Measurements from ENCODE around the gene CCDC136. TPM values are rescaled to one million over a fixed set of nuclear protein-coding genes. Genes with fewer than 3 reads are reported as not detected.

Gene CCDC136
- total RNA-seq, 1 experiment from 2014 or later: 31.1 TPM

GRCh38 chr7:128831178-128831993, 39.6 kb downstream of the CCDC136 start:
- H3K4me1 ChIP-seq (ENCODE audit: insufficient read depth, low read length): peaks cover 5% of the 10 kb centered on the region; the same call in 1 of the 2 replicates

More at GRCh38 chr7:128831178-128831993, 39.6 kb downstream of the CCDC136 start:
- Histone ChIP-seq H3K18ac (ENCODE audit: insufficient read length, low read depth, low read length) (no peak overlapping the region), H3K56ac (ENCODE audit: insufficient read length, low read depth, low read length) (no peak overlapping the region), H3K4ac (ENCODE audit: low read depth, low read length) (no peak overlapping the region), H2BK12ac (ENCODE audit: insufficient read length, low read depth, low read length) (no peak overlapping the region), H3K23me2 (ENCODE audit: insufficient read length, low read depth, low read length, poor library complexity, severe bottlenecking) (peaks cover 22% of the 10 kb centered on the region), H2AK5ac (ENCODE audit: insufficient read length, low read length) (no peak overlapping the region), H3K9me3 (ENCODE audit: control insufficient read depth, low read depth, low read length) (no peaks in the 10 kb centered on the region), H3K9ac (ENCODE audit: extremely low read depth, insufficient read length, low read length) (no peak overlapping the region), H3K27me3 (ENCODE audit: insufficient read depth, low read length) (peaks cover 12% of the 10 kb centered on the region; the same call in 1 of the 2 replicates), H4K91ac (ENCODE audit: insufficient read length, low read depth, low read length) (no peak overlapping the region), H3K14ac (ENCODE audit: insufficient read depth, low read length) (no peak overlapping the region; the same call in 1 of the 2 replicates), H3K79me1 (ENCODE audit: insufficient read depth, low read depth, low read length, poor library complexity, severe bottlenecking) (no peaks in the 10 kb centered on the region), H4K20me1 (ENCODE audit: control insufficient read depth, insufficient read depth, insufficient read length) (no peaks in the 10 kb centered on the region), H4K8ac (replicated peaks; ENCODE audit: insufficient read length, low read depth, low read length) (no peak overlapping the region), H2AFZ (ENCODE audit: low read length) (no peak overlapping the region), H2BK120ac (ENCODE audit: low read depth, low read length, poor library complexity, severe bottlenecking) (no peak overlapping the region), H2BK5ac (ENCODE audit: insufficient read length, low read length) (no peak overlapping the region), H4K5ac (ENCODE audit: insufficient read length, low read depth, low read length) (no peak overlapping the region), H3K23ac (ENCODE audit: insufficient read length, low read depth, low read length) (no peak overlapping the region), H3K4me2 (ENCODE audit: insufficient read depth, insufficient read length, low read length) (peak overlapping the region; percentile 80), H2BK20ac (ENCODE audit: low read depth, low read length, poor library complexity, severe bottlenecking) (no peak overlapping the region), H3K27ac (ENCODE audit: insufficient read length, low read depth, low read length) (no peak overlapping the region), H3K79me2 (ENCODE audit: insufficient read depth, low read length) (no peaks in the 10 kb centered on the region), H3T11ph (ENCODE audit: low read length) (no peak overlapping the region), H2BK15ac (ENCODE audit: low read depth, low read length) (no peak overlapping the region)
- H3K27me3 Mint-ChIP-seq (ENCODE audit: low read depth): peaks cover 48% of the 10 kb centered on the region
- no peaks in the 10 kb centered on the region for H3K9me3 Mint-ChIP-seq
- H3K4me1 Mint-ChIP-seq: peaks cover 34 to 57% of the 10 kb centered on the region in 2 experiments
- no peak for TF ChIP-seq CTCF (conservative IDR thresholded peaks at IDR 0.05)
- no peak overlapping the region for H3K27ac Mint-ChIP-seq
- H3K4me3 Mint-ChIP-seq: peak overlapping the region; percentile 65 to 79
- H3K36me3 Mint-ChIP-seq (ENCODE audit: insufficient read depth in 1 of 3, low read depth in 3 of 3): no peaks in the 10 kb centered on the region
- WGBS (ENCODE audit: extremely low coverage, insufficient read length, low lambda C conversion rate): no CpG with 5 or more reads among the region's 33 CpGs
- peak; percentile 73 for DNase-seq
